Hematopoietic multipotent progenitor cell treated with erythropoietin and hydrocortisone succinate and interleukin-3 and kit ligand, for 15 days (in vitro differentiated cells): Measurements from ENCODE around the gene GGT7.
"Not testable (repeated sequence)": the region's sequence is repeated elsewhere in the genome, so short reads cannot be mapped to it uniquely, and the experiment has no call there.

Experiments used
- DNase-seq: peaks from one replicate; pipeline ENCODE4 v3.0.0-alpha.2; 2015; ENCODE audit warnings: low spot score

Gene GGT7

GRCh38 chr20:34872622-34873224 is at the start of gene GGT7:
Gene GGT7, minus strand, starts transcription at chr20:34872856. Its CDS starts 41 bp downstream, at chr20:34872815.
- DNase-seq = peak; percentile 67

GRCh38 chr20:34921436-34921835 is 48.8 kb upstream of the GGT7 start:
- no peak for DNase-seq

GRCh38 chr20:34920055-34920454 is 47.4 kb upstream of the GGT7 start:
- no peak for DNase-seq

- DNase-seq = no peak
These were observed 44.2 kb upstream of the GGT7 start for GRCh38 chr20:34916774-34917354.

- no peak for DNase-seq
These were observed 43.2 kb upstream of the GGT7 start for GRCh38 chr20:34915749-34916455.

- DNase-seq = no peak
These were observed 42.5 kb upstream of the GGT7 start for GRCh38 chr20:34915131-34915530.

- DNase-seq = peak; percentile 20
These were observed 35.2 kb upstream of the GGT7 start for GRCh38 chr20:34907616-34908469.

GRCh38 chr20:34904202-34904621 is 31.6 kb upstream of the GGT7 start:
- peak; percentile 37 for DNase-seq

GRCh38 chr20:34898731-34899130 is 26.1 kb upstream of the GGT7 start:
- DNase-seq = not testable (repeated sequence)

- not testable (repeated sequence) for DNase-seq
These were observed 25.5 kb upstream of the GGT7 start for GRCh38 chr20:34898129-34898528.

- no peak for DNase-seq
These were observed 23.5 kb upstream of the GGT7 start for GRCh38 chr20:34896086-34896621.

- no peak for DNase-seq
These were observed 22.8 kb upstream of the GGT7 start for GRCh38 chr20:34895465-34895864.

GRCh38 chr20:34894723-34895122 is 22.1 kb upstream of the GGT7 start:
- DNase-seq = no peak

GRCh38 chr20:34892671-34893070 is 20.0 kb upstream of the GGT7 start:
- no peak for DNase-seq

GRCh38 chr20:34891166-34892062 is 18.8 kb upstream of the GGT7 start:
- no peak for DNase-seq

- peak; percentile 21 for DNase-seq
These were observed 15.8 kb upstream of the GGT7 start for GRCh38 chr20:34888468-34888867.

- no peak for DNase-seq
These were observed 14.4 kb upstream of the GGT7 start for GRCh38 chr20:34887023-34887422.

- no peak for DNase-seq
These were observed 13.5 kb upstream of the GGT7 start for GRCh38 chr20:34886122-34886521.

- DNase-seq = no peak
These were observed 11.6 kb upstream of the GGT7 start for GRCh38 chr20:34884260-34884659.

GRCh38 chr20:34883809-34884208 is 11.2 kb upstream of the GGT7 start:
- no peak for DNase-seq

- DNase-seq = no peak
These were observed 10.5 kb upstream of the GGT7 start for GRCh38 chr20:34883087-34883688.
